ENCODE data around the gene NYNRIN.

NYNRIN gene

DNA sequence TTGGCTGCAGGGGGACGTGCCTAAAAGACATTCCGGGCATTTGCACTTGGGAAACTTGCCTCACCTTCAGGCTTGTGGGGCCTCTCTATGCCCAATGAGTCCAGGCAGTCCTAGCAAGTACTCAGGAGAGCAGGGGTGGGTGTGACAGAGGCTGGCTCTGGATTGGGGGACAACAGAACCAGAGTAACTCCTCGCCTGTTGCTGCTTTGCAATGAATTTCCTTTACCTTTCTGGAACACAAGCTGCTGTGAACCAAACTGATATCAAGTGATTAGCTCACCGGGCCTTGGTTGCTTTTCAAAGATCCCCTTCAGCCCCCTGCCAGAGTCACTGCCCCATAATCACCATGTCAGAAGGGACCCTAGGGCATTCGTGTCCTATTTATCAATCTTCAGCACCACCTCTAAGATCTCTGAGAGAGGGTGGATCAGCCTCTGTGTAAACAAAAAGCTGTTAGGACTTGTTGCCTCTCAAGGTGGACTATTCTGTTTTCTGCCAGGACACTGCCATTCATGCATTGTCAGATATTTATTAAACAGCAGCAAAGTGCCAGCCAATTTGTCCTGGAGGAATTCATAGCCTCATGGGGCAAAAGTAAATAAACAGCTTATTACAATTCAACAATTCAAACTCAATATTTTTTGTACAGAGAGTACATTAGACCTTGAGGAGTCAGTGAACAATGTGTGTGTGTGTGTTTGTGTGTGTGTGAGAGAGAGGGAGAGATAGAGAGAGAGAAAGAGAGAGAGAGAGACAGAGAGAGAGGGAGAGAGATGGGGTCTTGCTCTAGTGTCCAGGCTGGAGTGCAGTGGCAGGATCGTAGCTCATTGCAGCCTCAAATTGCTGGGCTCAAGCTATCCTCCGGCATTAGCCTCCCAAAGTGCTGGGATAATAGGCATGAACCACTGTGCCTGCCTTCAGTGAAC lies 19.6 kb upstream of the NYNRIN start:
- no peak overlapping the region for H2BK5ac ChIP-seq (ENCODE audit: low read depth, low read length, poor library complexity, severe bottlenecking)
- H3K9ac ChIP-seq (ENCODE audit: low read length), result no peak overlapping the region
- H3K4ac ChIP-seq (ENCODE audit: low read depth in 1 of 2, low read length in 2 of 2), result no peak overlapping the region
- no peak overlapping the region for H4K8ac ChIP-seq (ENCODE audit: low read length)
- H2BK12ac ChIP-seq (ENCODE audit: low read length in 2 of 2), result no peak overlapping the region
- H3K4me2 ChIP-seq (ENCODE audit: low read length, poor library complexity, severe bottlenecking), result no peak overlapping the region
- H2AFZ ChIP-seq (ENCODE audit: low read depth, low read length), result no peak overlapping the region
- peaks cover 40 to 49% of the 10 kb centered on the region in 2 experiments for H3K36me3 ChIP-seq (ENCODE audit: control insufficient read depth in 1 of 2, insufficient read depth in 2 of 2, low read depth in 1 of 2, low read length in 2 of 2)
- no peak overlapping the region for H3K4me3 ChIP-seq (ENCODE audit: insufficient read depth in 1 of 2, low read depth in 1 of 2, low read length in 2 of 2)
- no peaks in the 10 kb centered on the region for H3K4me1 ChIP-seq (ENCODE audit: control insufficient read depth, insufficient read depth, low read depth, low read length)
- no peak overlapping the region for H3K23ac ChIP-seq (ENCODE audit: low read length in 2 of 2)
- H3K18ac ChIP-seq (ENCODE audit: low read depth in 1 of 2, low read length in 2 of 2), result no peak overlapping the region
- no peak for DNase-seq
- no peak overlapping the region for H2BK120ac ChIP-seq (ENCODE audit: low read depth, low read length)
- no peak overlapping the region for H4K91ac ChIP-seq (ENCODE audit: low read length)
- WGBS, result 91% methylated on average over 6 of the region's 7 CpGs
- H3K14ac ChIP-seq (ENCODE audit: low read length in 2 of 2), result no peak overlapping the region
- H3K27ac ChIP-seq (ENCODE audit: low read length, poor library complexity, severe bottlenecking), result no peak overlapping the region
- H3K79me1 ChIP-seq (replicated peaks; ENCODE audit: low read length, poor library complexity, severe bottlenecking), result no peaks in the 10 kb centered on the region
- H3K27me3 ChIP-seq (ENCODE audit: control insufficient read depth in 1 of 2, insufficient read depth in 1 of 2, low read length in 2 of 2), result peaks cover 0 to 4% of the 10 kb centered on the region in 2 experiments
- no peak overlapping the region for H2BK15ac ChIP-seq (ENCODE audit: low read depth, poor library complexity, severe bottlenecking)
- no peaks in the 10 kb centered on the region for H3K9me3 ChIP-seq (ENCODE audit: control insufficient read depth, low read length)
- H2AK5ac ChIP-seq (ENCODE audit: low read length, severe bottlenecking), result no peak overlapping the region

- H3K27ac ChIP-seq (ENCODE audit: low read length, poor library complexity, severe bottlenecking), result no peak overlapping the region
- no peak overlapping the region for H3K4me2 ChIP-seq (ENCODE audit: low read length, poor library complexity, severe bottlenecking)
- no peak overlapping the region for H2BK15ac ChIP-seq (ENCODE audit: low read depth, poor library complexity, severe bottlenecking)
- no peak overlapping the region for H3K4ac ChIP-seq (ENCODE audit: low read depth in 1 of 2, low read length in 2 of 2)
- H3K18ac ChIP-seq (ENCODE audit: low read depth in 1 of 2, low read length in 2 of 2), result no peak overlapping the region
- no peak overlapping the region for H3K9ac ChIP-seq (ENCODE audit: low read length)
- no peak overlapping the region for H2BK12ac ChIP-seq (ENCODE audit: low read length in 2 of 2)
- no peak overlapping the region for H2AFZ ChIP-seq (ENCODE audit: low read depth, low read length)
- H3K4me1 ChIP-seq (ENCODE audit: control insufficient read depth, insufficient read depth, low read depth, low read length), result no peaks in the 10 kb centered on the region
- WGBS, result 93% methylated on average over 13 of the region's 15 CpGs
- H3K27me3 ChIP-seq (ENCODE audit: control insufficient read depth in 1 of 2, insufficient read depth in 1 of 2, low read length in 2 of 2), result peaks cover 0 to 5% of the 10 kb centered on the region in 2 experiments
- H3K9me3 ChIP-seq (ENCODE audit: control insufficient read depth, low read length), result no peaks in the 10 kb centered on the region
- peak overlapping the region; percentile 32 for H4K91ac ChIP-seq (ENCODE audit: low read length)
- H3K23ac ChIP-seq (ENCODE audit: low read length in 2 of 2), result no peak overlapping the region
- H3K4me3 ChIP-seq (ENCODE audit: insufficient read depth in 1 of 2, low read depth in 1 of 2, low read length in 2 of 2), result no peak overlapping the region
- H3K79me1 ChIP-seq (replicated peaks; ENCODE audit: low read length, poor library complexity, severe bottlenecking), result no peaks in the 10 kb centered on the region
- peaks cover 34 to 40% of the 10 kb centered on the region in 2 experiments for H3K36me3 ChIP-seq (ENCODE audit: control insufficient read depth in 1 of 2, insufficient read depth in 2 of 2, low read depth in 1 of 2, low read length in 2 of 2)
- no peak for DNase-seq
- H2AK5ac ChIP-seq (ENCODE audit: low read length, severe bottlenecking), result no peak overlapping the region
- H2BK120ac ChIP-seq (ENCODE audit: low read depth, low read length), result no peak overlapping the region
- H2BK5ac ChIP-seq (ENCODE audit: low read depth, low read length, poor library complexity, severe bottlenecking), result no peak overlapping the region
- H4K8ac ChIP-seq (ENCODE audit: low read length), result no peak overlapping the region
- H3K14ac ChIP-seq (ENCODE audit: low read length in 2 of 2), result no peak overlapping the region
Observed at GRCh38 chr14:24379907-24380730, 18.7 kb upstream of the NYNRIN start.

DNA sequence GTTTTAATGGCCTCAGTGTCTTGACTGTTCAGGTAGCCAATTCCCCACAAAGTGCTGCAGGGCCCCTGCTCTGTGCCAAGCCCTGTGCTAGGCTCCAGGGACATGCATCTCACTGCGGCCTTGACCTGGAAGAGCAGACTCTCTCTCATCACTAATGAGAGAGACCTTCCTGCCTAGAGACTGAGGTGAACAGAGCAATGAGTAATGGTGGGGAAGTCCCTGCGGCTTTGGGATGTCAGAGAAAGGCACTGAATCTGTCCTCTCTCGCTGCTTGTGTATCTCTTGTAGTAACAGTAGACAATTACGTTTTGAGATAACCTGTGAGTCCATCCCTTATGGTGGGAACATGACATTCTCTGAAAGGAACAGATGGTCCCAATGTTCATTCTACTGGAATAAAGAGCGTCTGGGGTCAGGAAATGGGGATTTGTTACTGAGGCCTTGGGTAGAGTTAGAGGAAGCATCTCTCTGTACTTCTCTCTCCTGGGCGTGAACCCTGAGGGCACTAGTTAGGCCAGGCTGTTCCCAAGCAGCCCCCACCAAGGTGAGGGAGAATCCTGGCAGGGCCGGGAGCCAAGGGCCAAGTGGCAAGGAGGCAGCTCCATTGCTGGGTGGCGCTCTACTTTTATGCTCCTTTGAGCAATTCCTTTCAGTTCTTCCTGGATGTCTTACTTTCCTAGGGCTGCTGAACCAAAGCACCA lies 17.3 kb upstream of the NYNRIN start:
- H3K36me3 ChIP-seq (ENCODE audit: control insufficient read depth in 1 of 2, insufficient read depth in 2 of 2, low read depth in 1 of 2, low read length in 2 of 2), result peaks cover 20 to 26% of the 10 kb centered on the region in 2 experiments

More for the DNA sequence above, 17.3 kb upstream of the NYNRIN start:
- H2BK12ac ChIP-seq (ENCODE audit: low read length in 2 of 2), result no peak overlapping the region
- no peak overlapping the region for H4K8ac ChIP-seq (ENCODE audit: low read length)
- H3K4me2 ChIP-seq (ENCODE audit: low read length, poor library complexity, severe bottlenecking), result no peak overlapping the region
- H2BK15ac ChIP-seq (ENCODE audit: low read depth, poor library complexity, severe bottlenecking), result no peak overlapping the region
- no peak for DNase-seq
- no peak overlapping the region for H4K91ac ChIP-seq (ENCODE audit: low read length)
- no peak overlapping the region for H2BK120ac ChIP-seq (ENCODE audit: low read depth, low read length)
- H3K9ac ChIP-seq (ENCODE audit: low read length), result no peak overlapping the region
- H2BK5ac ChIP-seq (ENCODE audit: low read depth, low read length, poor library complexity, severe bottlenecking), result no peak overlapping the region
- H2AFZ ChIP-seq (ENCODE audit: low read depth, low read length), result no peak overlapping the region
- no peak overlapping the region for H3K4ac ChIP-seq (ENCODE audit: low read depth in 1 of 2, low read length in 2 of 2)
- no peak overlapping the region for H3K27ac ChIP-seq (ENCODE audit: low read length, poor library complexity, severe bottlenecking)
- no peak overlapping the region for H3K4me3 ChIP-seq (ENCODE audit: insufficient read depth in 1 of 2, low read depth in 1 of 2, low read length in 2 of 2)
- H3K14ac ChIP-seq (ENCODE audit: low read length in 2 of 2), result no peak overlapping the region
- no peaks in the 10 kb centered on the region for H3K79me1 ChIP-seq (replicated peaks; ENCODE audit: low read length, poor library complexity, severe bottlenecking)
- H3K4me1 ChIP-seq (ENCODE audit: control insufficient read depth, insufficient read depth, low read depth, low read length), result no peaks in the 10 kb centered on the region
- 86% methylated on average over 8 of the region's 8 CpGs for WGBS
- no peak overlapping the region for H2AK5ac ChIP-seq (ENCODE audit: low read length, severe bottlenecking)
- H3K18ac ChIP-seq (ENCODE audit: low read depth in 1 of 2, low read length in 2 of 2), result no peak overlapping the region
- H3K9me3 ChIP-seq (ENCODE audit: control insufficient read depth, low read length), result no peaks in the 10 kb centered on the region
- H3K27me3 ChIP-seq (ENCODE audit: control insufficient read depth in 1 of 2, insufficient read depth in 1 of 2, low read length in 2 of 2), result peaks cover 0 to 11% of the 10 kb centered on the region in 2 experiments
- no peak overlapping the region for H3K23ac ChIP-seq (ENCODE audit: low read length in 2 of 2)
